K562 (cell line): ENCODE data around the gene ALDH7A1. TPM values are rescaled to one million over a fixed set of nuclear protein-coding genes. Genes with fewer than 3 reads are reported as not detected.
A peak's percentile ranks its signal among the peaks of the same experiment; 100 is the strongest.

Source experiments
- ATAC-seq: fragments of 200-7000 bp; cut with Tn5 transposase; 3 replicates; pipeline ENCODE4 v1.9.1; 2020; ENCODE audit warnings: moderate library complexity
- BruUV-seq: library from RNA; stranded (reverse); fragments of 400-500 nt; replicated peaks from 2 replicates; lab custom pipeline; 2021; lab: Mats Ljungman, UMichigan
- CTCF ChIA-PET: fragments of 300-600 bp; formaldehyde crosslinking; extraction: SDS; loops from one replicate; lab custom pipeline; 2021; ENCODE audit warnings: low intra/inter-chr PET ratio; lab: Yijun Ruan, JAX
- POLR2A ChIA-PET: fragments of 300-600, 350-650 bp; sonication (Branson Sonifier 250); formaldehyde crosslinking; extraction: SDS; loops from one replicate; lab custom pipeline; 2021; ENCODE audit warnings: antibody characterized with exemption, inconsistent platforms; lab: Yijun Ruan, JAX
- DNase-seq, 4 experiments: peaks; one replicate each; pipeline versions ENCODE4 v3.0.0 to v3.0.0-alpha.2; 2011 to 2018; ENCODE audit warnings: low spot score in 3 of 4, mixed read lengths in 3 of 4; ENCODE audit errors: extremely low read depth in 1 of 4
- FAIRE-seq: peaks from 2 replicates; lab custom pipeline; 2011; peaks lifted over from hg19 to GRCh38; lab: Jason Lieb, UNC
- H2AFZ ChIP-seq: 2 replicates; pipeline ENCODE4 v1.6.0; 2011; ENCODE audit warnings: low read depth, low read length, control low read depth, inconsistent platforms
- H3K27ac ChIP-seq: fragments of 200-600 bp; 3 replicates; pipeline ENCODE4 v1.8.0; 2011; ENCODE audit warnings: low read depth, mild to moderate bottlenecking, control low read depth, inconsistent platforms, low read length, moderate library complexity, mixed read lengths; ENCODE audit errors: extremely low read depth
- H3K27me3 ChIP-seq, 2 experiments: fragments of 300-600 bp in 1 of 2; 2 replicates in 1 of 2; 3 replicates in 1 of 2; pipeline versions ENCODE4 v1.6.0 to v1.8.0; 2011; ENCODE audit warnings: inconsistent platforms in 2 of 2, low read length in 2 of 2, mild to moderate bottlenecking in 1 of 2, mixed read lengths in 1 of 2, moderate library complexity in 1 of 2; ENCODE audit not compliant: control insufficient read depth in 2 of 2, insufficient read depth in 2 of 2
- H3K36me3 ChIP-seq: fragments of 300-600 bp; 3 replicates; pipeline ENCODE4 v1.8.0; 2011; ENCODE audit warnings: mild to moderate bottlenecking, low read length, inconsistent platforms; ENCODE audit not compliant: control insufficient read depth, insufficient read depth
- H3K4me1 ChIP-seq, 2 experiments: fragments of 200-600 bp in 1 of 2; replicated peaks in 1 of 2; 2 replicates in 1 of 2; 3 replicates in 1 of 2; pipeline versions ENCODE4 v1.5.1 to v1.8.0; 2011; ENCODE audit warnings: inconsistent platforms in 2 of 2, low read length in 2 of 2, mild to moderate bottlenecking in 1 of 2, mixed read lengths in 1 of 2, moderate library complexity in 1 of 2; ENCODE audit not compliant: control insufficient read depth in 2 of 2, insufficient read depth in 2 of 2
- H3K4me2 ChIP-seq: 2 replicates; pipeline ENCODE4 v1.6.1; 2011; ENCODE audit warnings: low read length, control low read depth, inconsistent platforms, mixed read lengths; ENCODE audit not compliant: insufficient read depth
- H3K4me3 ChIP-seq: fragments of 200-600 bp; sonication (generic), shearing (Covaris generic); 2 replicates; pipeline ENCODE4 v1.5.1; 2016; ENCODE audit warnings: control low read depth, inconsistent platforms
- H3K79me2 ChIP-seq: fragments of 200-600 bp; 3 replicates; pipeline ENCODE4 v1.8.0; 2011; ENCODE audit warnings: low read length, inconsistent platforms; ENCODE audit not compliant: control insufficient read depth, insufficient read depth
- H3K9ac ChIP-seq, 2 experiments: 2 replicates each; pipeline versions ENCODE4 v1.6.0 to v1.6.1; 2011; ENCODE audit warnings: low read depth in 2 of 2, low read length in 2 of 2, control low read depth in 1 of 2, inconsistent platforms in 1 of 2, mild to moderate bottlenecking in 1 of 2, mixed read lengths in 1 of 2; ENCODE audit not compliant: insufficient read depth in 1 of 2
- H3K9me1 ChIP-seq: one replicate; pipeline ENCODE4 v1.6.0; 2011; ENCODE audit warnings: inconsistent platforms, mild to moderate bottlenecking, low read length, moderate library complexity; ENCODE audit not compliant: control insufficient read depth, insufficient read depth
- H3K9me3 ChIP-seq: replicated peaks from 2 replicates; pipeline ENCODE4 v1.5.1; 2011; ENCODE audit warnings: low read depth, low read length, inconsistent platforms; ENCODE audit not compliant: control insufficient read depth, insufficient read depth
- H4K20me1 ChIP-seq: replicated peaks from 2 replicates; pipeline ENCODE4 v1.6.1; 2011; ENCODE audit warnings: low read length, inconsistent platforms, mixed read lengths; ENCODE audit not compliant: control insufficient read depth, insufficient read depth
- CBFB ChIP-seq: sonication (generic); formaldehyde crosslinking; IDR thresholded peaks from 2 replicates; pipeline ENCODE4 v1.4.0; 2020; ENCODE audit warnings: mild to moderate bottlenecking, missing genetic modification reagents
- CEBPG ChIP-seq, 3 experiments: fragments of 200-800 bp in 1 of 3; sonication (Bioruptor generic) in 1 of 3; sonication (generic) in 1 of 3; formaldehyde crosslinking in 1 of 3; IDR thresholded peaks in 2 of 3; conservative IDR thresholded peaks in 1 of 3; 2 replicates each; pipeline versions ENCODE4 v1.6.1 to v1.8.0; 2016 to 2022; ENCODE audit warnings: missing compliant biosample characterization in 2 of 3, missing genetic modification characterization in 2 of 3, mild to moderate bottlenecking in 1 of 3, missing genetic modification reagents in 1 of 3
- FOXP1 ChIP-seq: sonication (generic); formaldehyde crosslinking; IDR thresholded peaks from 2 replicates; pipeline ENCODE4 v1.8.0; 2022; ENCODE audit warnings: mild to moderate bottlenecking, missing genetic modification reagents
- HLTF ChIP-seq: fragments of 450-650 bp; IDR thresholded peaks from 2 replicates; pipeline ENCODE4 v1.6.1; 2016
- PRDM10 ChIP-seq: fragments of 450-650 bp; IDR thresholded peaks from 2 replicates; pipeline ENCODE4 v1.6.1; 2018; ENCODE audit not compliant: partially characterized antibody
- REST ChIP-seq, 2 experiments: fragments of 450-650 bp; formaldehyde crosslinking in 1 of 2; IDR thresholded peaks; 2 replicates each; pipeline versions ENCODE4 v1.4.0 to v1.6.1; 2014 to 2020; ENCODE audit warnings: mild to moderate bottlenecking in 2 of 2, borderline replicate concordance in 1 of 2, low read depth in 1 of 2
- WGBS: fragments of 100-300 bp; shearing (Covaris generic); methylation state at CpG from one replicate; pipeline ENCODE4 v1.1.6; 2016; ENCODE audit warnings: low coverage, mixed read lengths; ENCODE audit not compliant: insufficient coverage; ENCODE audit errors: missing lambda C conversion rate; 5-methylcytosine and 5-hydroxymethylcytosine counted together
- in situ Hi-C: fragments of 300-500 bp; cut with MboI; formaldehyde crosslinking; loops from 4 replicates; pipeline ENCODE4 v1.15.0; 2018; ENCODE audit warnings: inconsistent platforms, mixed read lengths
- intact Hi-C: fragments of 100-400 bp; cut with micrococcal nuclease; formaldehyde crosslinking; loops from 2 replicates; pipeline ENCODE4 v1.14.2; 2022
- polyA plus RNA-seq, 8 experiments: library from polyadenylated mRNA; depleted of rRNA in 4 of 8; stranded (reverse) in 5 of 8; unstranded in 3 of 8; fragments of >200 nt; fragmentation: Nextera tagmentation in 2 of 8; fragmentation: Illumina TruSeq in 1 of 8; extraction: Ambion mirVana in 2 of 8; extraction: Trizol in 1 of 8; gene quantifications; 2 replicates each; pipeline versions ENCODE4 v1.2.1 to v1.2.3, GENCODE V29; 2011 to 2014; ENCODE audit warnings: inconsistent platforms in 1 of 8, missing spikeins in 1 of 8
- total RNA-seq, 7 experiments: library from RNA; depleted of rRNA in 6 of 7; stranded (reverse); fragments of >200 nt in 6 of 7; fragmentation: Illumina TruSeq in 2 of 7; extraction: Trizol in 2 of 7; gene quantifications; 2 replicates each; pipeline versions ENCODE4 v1.2.1 to v1.2.3, GENCODE V29; 2011 to 2021; ENCODE audit warnings: low replicate concordance in 1 of 7

The ALDH7A1 gene
- total and polyA plus RNA-seq, 9 of the 15 experiments (the other 6 are each of a cell fraction or from before 2014, with no cell fraction given), result 0.04 to 0.49 TPM; not detected in 7

- WGBS, result 36% methylated on average over 8 of the region's 8 CpGs
- Histone ChIP-seq H3K9me3 (no peaks in the 10 kb centered on the region), H2AFZ (peak overlapping the region; percentile 47), H3K27me3 (no peaks in the 10 kb centered on the region), H3K4me2 (no peak overlapping the region; the same call in 1 of the 2 replicates), H3K4me1 (peaks cover 0 to 3% of the 10 kb centered on the region in 2 experiments; a peak in 1 of 5 replicates), H3K27ac (no peak overlapping the region), H3K9ac (0 out of 4 replicates have a peak overlapping the region, but pooled peaks of 1 of the 2 experiments have one; percentile 7), H3K79me2 (no peaks in the 10 kb centered on the region), H3K36me3 (no peaks in the 10 kb centered on the region), H4K20me1 (no peaks in the 10 kb centered on the region), H3K9me1 (no peaks in the 10 kb centered on the region), H3K4me3 (no peak overlapping the region)
- FAIRE-seq (peak; percentile 35), ATAC-seq (peak; percentile 79), DNase-seq (peak in 2 of 4 experiments; percentile 40 to 67)
- ChIA-PET CTCF (interaction anchor here (1.2 kb wide), 1 partner anchor 139 kb away, joined by 8 read pairs; no protein-coding TSS in a partner anchor), POLR2A (no interaction called here)
- intact Hi-C loops, result loop anchor here (1.0 to 2.0 kb wide), 2 partner anchors 46 to 139 kb away; no protein-coding TSS in a partner anchor
- BruUV-seq, result no TSS peak
- in situ Hi-C loops, result loop anchor here (5.0 kb wide), 1 partner anchor 44 kb away; no protein-coding TSS in a partner anchor
- TF ChIP-seq CBFB (CRISPR knock-in tag) (no peak), FOXP1 (CRISPR knock-in tag) (no peak), PRDM10 (peak; percentile 84), REST (IDR thresholded peaks at IDR 0.05; ENCODE audit: borderline replicate concordance) (peak; percentile 51; the same call in 1 of the 2 replicates), REST (CRISPR knock-in tag; IDR thresholded peaks at IDR 0.05; ENCODE audit: low read depth) (no peak), CEBPG (CRISPR knock-in tag; IDR thresholded peaks at IDR 0.05) (no peak), CEBPG (tag; conservative IDR thresholded peaks at IDR 0.05 in 1 of 2, IDR thresholded peaks at IDR 0.05 in 1 of 2) (peak in 1 of 2 experiments; percentile 53; a peak in 1 of 4 replicates), HLTF (no peak)
These were observed 102.1 kb downstream of the ALDH7A1 start for GRCh38 chr5:126492939-126493338.
